Liver (tissue), 9 donors: ENCODE data around the gene CLCN2. TPM values are rescaled to one million over a fixed set of nuclear protein-coding genes. Genes with fewer than 3 reads are reported as not detected.

ENCODE experiments used
- DNase-seq: peaks from one replicate; pipeline ENCODE4 v3.0.0-alpha.2; 2017; ENCODE audit warnings: low spot score
- H3K27ac ChIP-seq, 2 donors: one replicate each; pipeline ENCODE4 v1.7.0; 2013; ENCODE audit warnings: inconsistent platforms in 2 of 2, low read length in 2 of 2, control low read depth in 1 of 2, low read depth in 1 of 2, mild to moderate bottlenecking in 1 of 2
- H3K27me3 ChIP-seq, 4 donors: one replicate each; pipeline versions ENCODE4 v1.6.1 to v1.7.0; 2013; ENCODE audit warnings: low read length in 3 of 4, inconsistent platforms in 1 of 4, mild to moderate bottlenecking in 1 of 4, moderate library complexity in 1 of 4; ENCODE audit not compliant: control insufficient read depth in 4 of 4, insufficient read depth in 4 of 4
- H3K36me3 ChIP-seq, 4 donors: one replicate each; pipeline versions ENCODE4 v1.6.1 to v1.7.0; 2013; ENCODE audit warnings: low read length in 3 of 4, mild to moderate bottlenecking in 3 of 4, low read depth in 1 of 4, moderate library complexity in 1 of 4; ENCODE audit not compliant: control insufficient read depth in 4 of 4, insufficient read depth in 3 of 4
- H3K4me1 ChIP-seq, 4 donors: one replicate each; pipeline versions ENCODE4 v1.6.1 to v1.7.0; 2013; ENCODE audit warnings: low read length in 3 of 4, mild to moderate bottlenecking in 3 of 4, moderate library complexity in 1 of 4; ENCODE audit not compliant: control insufficient read depth in 4 of 4, insufficient read depth in 4 of 4
- H3K4me3 ChIP-seq, 3 donors: one replicate each; pipeline versions ENCODE4 v1.6.1 to v1.7.0; 2013; ENCODE audit warnings: low read length in 3 of 3, control low read depth in 1 of 3, low read depth in 1 of 3, mild to moderate bottlenecking in 1 of 3
- H3K9ac ChIP-seq, 2 donors: one replicate each; pipeline ENCODE4 v1.7.0; 2013; ENCODE audit warnings: low read length in 2 of 2, mild to moderate bottlenecking in 2 of 2, moderate library complexity in 2 of 2, control low read depth in 1 of 2, low read depth in 1 of 2
- H3K9me3 ChIP-seq, 4 donors: one replicate each; pipeline versions ENCODE4 v1.6.1 to v1.7.0; 2013; ENCODE audit warnings: low read length in 3 of 4; ENCODE audit not compliant: control insufficient read depth in 4 of 4
- EGR1 ChIP-seq, 2 donors: IDR thresholded peaks; 2 replicates each; pipeline ENCODE4 v1.6.1; 2016 to 2018; ENCODE audit warnings: antibody characterized with exemption in 2 of 2, low read depth in 2 of 2
- FOXA1 ChIP-seq: IDR thresholded peaks from 2 replicates; pipeline ENCODE4 v1.6.1; 2016; ENCODE audit warnings: antibody characterized with exemption
- FOXA2 ChIP-seq: IDR thresholded peaks from 2 replicates; pipeline ENCODE4 v1.6.1; 2016; ENCODE audit warnings: antibody characterized with exemption
- GABPA ChIP-seq, 2 donors: IDR thresholded peaks in 1 of 2; conservative IDR thresholded peaks in 1 of 2; 2 replicates each; pipeline ENCODE4 v1.6.1; 2016; ENCODE audit warnings: antibody characterized with exemption in 2 of 2, mild to moderate bottlenecking in 1 of 2, moderate library complexity in 1 of 2
- HNF4A ChIP-seq, 2 donors: conservative IDR thresholded peaks; 2 replicates each; pipeline ENCODE4 v1.6.1; 2016; ENCODE audit warnings: antibody characterized with exemption in 2 of 2, mild to moderate bottlenecking in 2 of 2
- HNF4G ChIP-seq: IDR thresholded peaks from 2 replicates; pipeline ENCODE4 v1.6.1; 2016; ENCODE audit warnings: antibody characterized with exemption
- JUND ChIP-seq, 2 donors: IDR thresholded peaks; 2 replicates each; pipeline ENCODE4 v1.6.1; 2016; ENCODE audit warnings: antibody characterized with exemption in 2 of 2
- NR2F2 ChIP-seq: IDR thresholded peaks from 2 replicates; pipeline ENCODE4 v1.6.1; 2016; ENCODE audit warnings: antibody characterized with exemption
- RAD21 ChIP-seq, 2 donors: IDR thresholded peaks; 2 replicates each; pipeline ENCODE4 v1.6.1; 2016; ENCODE audit warnings: antibody characterized with exemption in 2 of 2, mild to moderate bottlenecking in 2 of 2
- RXRA ChIP-seq, 2 donors: IDR thresholded peaks; 2 replicates each; pipeline ENCODE4 v1.6.1; 2017 to 2018; ENCODE audit warnings: antibody characterized with exemption in 2 of 2, mild to moderate bottlenecking in 1 of 2
- SP1 ChIP-seq: IDR thresholded peaks from 2 replicates; pipeline ENCODE4 v1.6.1; 2018; ENCODE audit warnings: antibody characterized with exemption, mild to moderate bottlenecking
- TAF1 ChIP-seq: conservative IDR thresholded peaks from 2 replicates; pipeline ENCODE4 v1.6.1; 2016; ENCODE audit warnings: antibody characterized with exemption, mild to moderate bottlenecking
- YY1 ChIP-seq: IDR thresholded peaks from 2 replicates; pipeline ENCODE4 v1.6.1; 2016; ENCODE audit warnings: antibody characterized with exemption, mild to moderate bottlenecking
- WGBS: extraction: QIAGEN DNeasy Blood & Tissue Kit; methylation state at CpG from one replicate; pipeline ENCODE4 v1.1.7; 2013; 5-methylcytosine and 5-hydroxymethylcytosine counted together
- polyA plus RNA-seq, 2 donors: library from polyadenylated mRNA; stranded (reverse) in 1 of 2; unstranded in 1 of 2; fragments of 200-250 nt in 1 of 2; fragments of >200 nt in 1 of 2; fragmentation: Nextera tagmentation in 1 of 2; extraction: Ambion mirVana in 1 of 2; gene quantifications; one replicate each; pipeline versions ENCODE4 v1.2.1 to v1.2.3, GENCODE V29; 2013 to 2015
- total RNA-seq, 2 donors: library from RNA; depleted of rRNA; stranded (reverse); fragments of >200 nt; gene quantifications; one replicate each; pipeline ENCODE4 v1.2.3, GENCODE V29; 2014
- TF ChIP-seq, protein P1 (sequence below): IDR thresholded peaks from 2 replicates; pipeline ENCODE4 v1.6.1; 2016; ENCODE audit warnings: antibody characterized with exemption, mild to moderate bottlenecking
- TF ChIP-seq, protein P2 (sequence below): IDR thresholded peaks from 2 replicates; pipeline ENCODE4 v1.6.1; 2016; ENCODE audit warnings: antibody characterized with exemption
- TF ChIP-seq, protein P3 (sequence below): IDR thresholded peaks from 2 replicates; pipeline ENCODE4 v1.6.1; 2016; ENCODE audit warnings: antibody characterized with exemption
- TF ChIP-seq, protein P4 (sequence below): fragments of 150-350 bp; IDR thresholded peaks from 2 replicates; pipeline ENCODE4 v1.5.1; 2017; ENCODE audit warnings: improper control_type of control experiment, low read depth, low read length; ENCODE audit not compliant: missing input control
- donor health status: healthy.
- donor health status: healthy.
- donor health status: healthy.
- donor health status: healthy.
- donor health status: healthy.

CLCN2 gene
- total and polyA plus RNA-seq, 4 donors, result 1.1 to 3.9 (median 2.6) TPM

DNA sequence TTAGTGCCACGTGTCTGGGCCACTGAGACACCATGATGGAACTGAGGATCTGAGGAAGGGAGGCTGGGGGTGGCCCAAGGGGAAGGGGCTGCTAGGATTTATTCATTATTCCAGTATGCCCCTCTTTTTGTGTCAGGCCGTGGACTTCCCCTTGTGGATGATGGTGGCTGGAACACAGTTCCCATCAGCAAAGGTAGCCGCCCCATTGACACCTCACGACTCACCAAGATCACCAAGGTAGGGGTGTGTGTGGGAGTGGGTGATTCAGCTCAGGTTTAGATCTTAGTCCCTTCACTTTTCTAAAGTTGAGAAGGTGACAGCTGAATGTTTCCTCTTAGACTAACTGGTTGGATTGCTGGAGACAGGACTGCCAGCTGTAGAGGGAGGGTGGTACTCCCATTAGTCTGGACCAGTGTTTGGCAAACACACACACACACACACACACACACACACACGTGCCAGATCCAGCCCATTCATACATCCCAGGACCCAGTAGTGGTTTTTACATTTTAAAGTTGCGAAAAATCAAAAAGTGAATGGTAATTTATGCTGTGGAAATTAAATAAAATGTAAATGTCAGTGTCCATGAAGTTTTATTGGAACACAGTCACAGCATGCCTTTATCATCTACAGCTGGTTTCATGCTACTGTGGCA is 35.6 kb downstream of the CLCN2 start:
- Histone ChIP-seq H3K4me3 (no peak overlapping the region), H3K36me3 (peaks cover 53 to 96% (median 88%) of the 10 kb centered on the region in 4 donors), H3K27me3 (no peaks in the 10 kb centered on the region), H3K9me3 (no peaks in the 10 kb centered on the region), H3K4me1 (peaks cover 8 to 24% (median 20%) of the 10 kb centered on the region in 4 donors), H3K9ac (no peak overlapping the region), H3K27ac (no peak overlapping the region)
- TF ChIP-seq NR2F2, result no peak
- no peak for TF ChIP-seq TAF1
- TF ChIP-seq FOXA2, result no peak
- TF ChIP-seq HNF4A (conservative IDR thresholded peaks at IDR 0.05), result no peak
- TF ChIP-seq HNF4G, result no peak
- TF ChIP-seq, protein P1, sequence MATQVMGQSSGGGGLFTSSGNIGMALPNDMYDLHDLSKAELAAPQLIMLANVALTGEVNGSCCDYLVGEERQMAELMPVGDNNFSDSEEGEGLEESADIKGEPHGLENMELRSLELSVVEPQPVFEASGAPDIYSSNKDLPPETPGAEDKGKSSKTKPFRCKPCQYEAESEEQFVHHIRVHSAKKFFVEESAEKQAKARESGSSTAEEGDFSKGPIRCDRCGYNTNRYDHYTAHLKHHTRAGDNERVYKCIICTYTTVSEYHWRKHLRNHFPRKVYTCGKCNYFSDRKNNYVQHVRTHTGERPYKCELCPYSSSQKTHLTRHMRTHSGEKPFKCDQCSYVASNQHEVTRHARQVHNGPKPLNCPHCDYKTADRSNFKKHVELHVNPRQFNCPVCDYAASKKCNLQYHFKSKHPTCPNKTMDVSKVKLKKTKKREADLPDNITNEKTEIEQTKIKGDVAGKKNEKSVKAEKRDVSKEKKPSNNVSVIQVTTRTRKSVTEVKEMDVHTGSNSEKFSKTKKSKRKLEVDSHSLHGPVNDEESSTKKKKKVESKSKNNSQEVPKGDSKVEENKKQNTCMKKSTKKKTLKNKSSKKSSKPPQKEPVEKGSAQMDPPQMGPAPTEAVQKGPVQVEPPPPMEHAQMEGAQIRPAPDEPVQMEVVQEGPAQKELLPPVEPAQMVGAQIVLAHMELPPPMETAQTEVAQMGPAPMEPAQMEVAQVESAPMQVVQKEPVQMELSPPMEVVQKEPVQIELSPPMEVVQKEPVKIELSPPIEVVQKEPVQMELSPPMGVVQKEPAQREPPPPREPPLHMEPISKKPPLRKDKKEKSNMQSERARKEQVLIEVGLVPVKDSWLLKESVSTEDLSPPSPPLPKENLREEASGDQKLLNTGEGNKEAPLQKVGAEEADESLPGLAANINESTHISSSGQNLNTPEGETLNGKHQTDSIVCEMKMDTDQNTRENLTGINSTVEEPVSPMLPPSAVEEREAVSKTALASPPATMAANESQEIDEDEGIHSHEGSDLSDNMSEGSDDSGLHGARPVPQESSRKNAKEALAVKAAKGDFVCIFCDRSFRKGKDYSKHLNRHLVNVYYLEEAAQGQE, result no peak
- TF ChIP-seq, protein P2, sequence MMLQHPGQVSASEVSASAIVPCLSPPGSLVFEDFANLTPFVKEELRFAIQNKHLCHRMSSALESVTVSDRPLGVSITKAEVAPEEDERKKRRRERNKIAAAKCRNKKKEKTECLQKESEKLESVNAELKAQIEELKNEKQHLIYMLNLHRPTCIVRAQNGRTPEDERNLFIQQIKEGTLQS, result no peak
- no peak for TF ChIP-seq RXRA (IDR thresholded peaks at IDR 0.05)
- TF ChIP-seq, protein P3, sequence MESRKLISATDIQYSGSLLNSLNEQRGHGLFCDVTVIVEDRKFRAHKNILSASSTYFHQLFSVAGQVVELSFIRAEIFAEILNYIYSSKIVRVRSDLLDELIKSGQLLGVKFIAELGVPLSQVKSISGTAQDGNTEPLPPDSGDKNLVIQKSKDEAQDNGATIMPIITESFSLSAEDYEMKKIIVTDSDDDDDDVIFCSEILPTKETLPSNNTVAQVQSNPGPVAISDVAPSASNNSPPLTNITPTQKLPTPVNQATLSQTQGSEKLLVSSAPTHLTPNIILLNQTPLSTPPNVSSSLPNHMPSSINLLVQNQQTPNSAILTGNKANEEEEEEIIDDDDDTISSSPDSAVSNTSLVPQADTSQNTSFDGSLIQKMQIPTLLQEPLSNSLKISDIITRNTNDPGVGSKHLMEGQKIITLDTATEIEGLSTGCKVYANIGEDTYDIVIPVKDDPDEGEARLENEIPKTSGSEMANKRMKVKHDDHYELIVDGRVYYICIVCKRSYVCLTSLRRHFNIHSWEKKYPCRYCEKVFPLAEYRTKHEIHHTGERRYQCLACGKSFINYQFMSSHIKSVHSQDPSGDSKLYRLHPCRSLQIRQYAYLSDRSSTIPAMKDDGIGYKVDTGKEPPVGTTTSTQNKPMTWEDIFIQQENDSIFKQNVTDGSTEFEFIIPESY, result no peak
- DNase-seq, result no peak
- WGBS, result 83% methylated on average over 6 of the region's 6 CpGs

DNA sequence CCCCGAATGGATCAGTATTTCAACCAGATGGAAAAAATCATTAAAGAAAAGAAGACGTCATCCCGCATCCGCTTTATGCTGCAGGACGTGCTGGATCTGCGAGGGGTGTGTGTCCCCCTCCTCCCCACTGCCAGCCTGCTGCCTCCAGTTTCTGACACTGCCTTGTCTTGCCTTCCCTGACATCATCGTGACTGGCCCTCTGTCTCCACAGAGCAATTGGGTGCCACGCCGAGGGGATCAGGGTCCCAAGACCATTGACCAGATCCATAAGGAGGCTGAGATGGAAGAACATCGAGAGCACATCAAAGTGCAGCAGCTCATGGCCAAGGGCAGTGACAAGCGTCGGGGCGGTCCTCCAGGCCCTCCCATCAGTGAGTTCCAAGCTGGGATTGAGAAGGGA is 36.1 kb downstream of the CLCN2 start:
- H3K27me3 ChIP-seq, result no peaks in the 10 kb centered on the region
- peaks cover 57 to 98% (median 90%) of the 10 kb centered on the region in 4 donors for H3K36me3 ChIP-seq
- H3K9ac ChIP-seq, result no peak overlapping the region
- no peaks in the 10 kb centered on the region for H3K9me3 ChIP-seq
- no peak overlapping the region for H3K27ac ChIP-seq
- H3K4me1 ChIP-seq, result peaks cover 11 to 30% (median 26%) of the 10 kb centered on the region in 4 donors
- 92% methylated on average over 13 of the region's 13 CpGs for WGBS
- H3K4me3 ChIP-seq, result no peak overlapping the region
- no peak for DNase-seq
- TF ChIP-seq TAF1 (no peak), SP1 (no peak), GABPA (IDR thresholded peaks at IDR 0.05 in 1 of 2, conservative IDR thresholded peaks at IDR 0.05 in 1 of 2) (no peak), NR2F2 (no peak), HNF4G (no peak), HNF4A (conservative IDR thresholded peaks at IDR 0.05) (no peak), RXRA (IDR thresholded peaks at IDR 0.05) (no peak), FOXA1 (no peak), RAD21 (IDR thresholded peaks at IDR 0.05) (no peak), EGR1 (IDR thresholded peaks at IDR 0.05; ENCODE audit: low read depth in 2 of 2) (no peak), YY1 (no peak), FOXA2 (no peak), JUND (IDR thresholded peaks at IDR 0.05) (no peak)
- TF ChIP-seq, protein P1, result no peak
- TF ChIP-seq, protein P3, result no peak
- TF ChIP-seq, protein P2, result no peak
- TF ChIP-seq, protein P4, sequence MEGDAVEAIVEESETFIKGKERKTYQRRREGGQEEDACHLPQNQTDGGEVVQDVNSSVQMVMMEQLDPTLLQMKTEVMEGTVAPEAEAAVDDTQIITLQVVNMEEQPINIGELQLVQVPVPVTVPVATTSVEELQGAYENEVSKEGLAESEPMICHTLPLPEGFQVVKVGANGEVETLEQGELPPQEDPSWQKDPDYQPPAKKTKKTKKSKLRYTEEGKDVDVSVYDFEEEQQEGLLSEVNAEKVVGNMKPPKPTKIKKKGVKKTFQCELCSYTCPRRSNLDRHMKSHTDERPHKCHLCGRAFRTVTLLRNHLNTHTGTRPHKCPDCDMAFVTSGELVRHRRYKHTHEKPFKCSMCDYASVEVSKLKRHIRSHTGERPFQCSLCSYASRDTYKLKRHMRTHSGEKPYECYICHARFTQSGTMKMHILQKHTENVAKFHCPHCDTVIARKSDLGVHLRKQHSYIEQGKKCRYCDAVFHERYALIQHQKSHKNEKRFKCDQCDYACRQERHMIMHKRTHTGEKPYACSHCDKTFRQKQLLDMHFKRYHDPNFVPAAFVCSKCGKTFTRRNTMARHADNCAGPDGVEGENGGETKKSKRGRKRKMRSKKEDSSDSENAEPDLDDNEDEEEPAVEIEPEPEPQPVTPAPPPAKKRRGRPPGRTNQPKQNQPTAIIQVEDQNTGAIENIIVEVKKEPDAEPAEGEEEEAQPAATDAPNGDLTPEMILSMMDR, result no peak
